Mucosa of descending colon (tissue), 3 donors: ENCODE measurements around the gene ADAM15. TPM values are rescaled to one million over a fixed set of nuclear protein-coding genes. Genes with fewer than 3 reads are reported as not detected.

ENCODE experiments used
- ATAC-seq: fragments of 200-7000 bp; cut with Tn5 transposase; one replicate; pipeline ENCODE4 v1.9.1; 2020; ENCODE audit warnings: mild to moderate bottlenecking, moderate library complexity
- DNase-seq, 3 donors: peaks; one replicate each; pipeline ENCODE4 v3.0.0-alpha.2; 2020
- H3K36me3 ChIP-seq: fragments of 200-600 bp; one replicate; pipeline ENCODE4 v1.8.0; 2021; ENCODE audit warnings: low read depth, mild to moderate bottlenecking
- H3K4me1 ChIP-seq: fragments of 200-600 bp; one replicate; pipeline ENCODE4 v1.8.0; 2021; ENCODE audit warnings: low read depth, mild to moderate bottlenecking
- H3K4me3 ChIP-seq: fragments of 200-600 bp; one replicate; pipeline ENCODE4 v1.8.0; 2021; ENCODE audit warnings: mild to moderate bottlenecking
- H3K9me3 ChIP-seq: fragments of 200-600 bp; one replicate; pipeline ENCODE4 v1.8.0; 2021; ENCODE audit warnings: mild to moderate bottlenecking
- intact Hi-C, 2 donors: fragments of 100-400 bp; cut with DNase I in 1 of 2; cut with micrococcal nuclease in 1 of 2; formaldehyde crosslinking; loops; one replicate each; pipeline versions ENCODE4 v1.11.0 to v1.11.1; 2022; cut with DNase I, micrococcal nuclease
- total RNA-seq, 3 donors: library from RNA; stranded (reverse); fragmentation: NEBNext Ultra II Directional in 2 of 3; extraction: Animal tissue kit (Norgen Biotek cat#: 25700) in 2 of 3; gene quantifications; one replicate each; pipeline versions ENCODE4 v1.2.1 to v1.2.4, GENCODE V29; 2021 to 2023
- TF ChIP-seq, protein P1 (sequence below): fragments of 200-600 bp; IDR thresholded peaks from one replicate; pipeline ENCODE4 v1.8.0; 2022; ENCODE audit warnings: antibody characterized with exemption, mild to moderate bottlenecking
- donor health status: DM: no; HTN: no; CAD: no; lungs with moderate emphysema.
- donor health status: DM: no; HTN: no; CAD: no.
- donor health status: DM: no; HTN: yes; CAD: no.

ADAM15 gene
- total RNA-seq, 3 donors from 2014 or later, result 71.8 to 148 (median 79.7) TPM

DNA sequence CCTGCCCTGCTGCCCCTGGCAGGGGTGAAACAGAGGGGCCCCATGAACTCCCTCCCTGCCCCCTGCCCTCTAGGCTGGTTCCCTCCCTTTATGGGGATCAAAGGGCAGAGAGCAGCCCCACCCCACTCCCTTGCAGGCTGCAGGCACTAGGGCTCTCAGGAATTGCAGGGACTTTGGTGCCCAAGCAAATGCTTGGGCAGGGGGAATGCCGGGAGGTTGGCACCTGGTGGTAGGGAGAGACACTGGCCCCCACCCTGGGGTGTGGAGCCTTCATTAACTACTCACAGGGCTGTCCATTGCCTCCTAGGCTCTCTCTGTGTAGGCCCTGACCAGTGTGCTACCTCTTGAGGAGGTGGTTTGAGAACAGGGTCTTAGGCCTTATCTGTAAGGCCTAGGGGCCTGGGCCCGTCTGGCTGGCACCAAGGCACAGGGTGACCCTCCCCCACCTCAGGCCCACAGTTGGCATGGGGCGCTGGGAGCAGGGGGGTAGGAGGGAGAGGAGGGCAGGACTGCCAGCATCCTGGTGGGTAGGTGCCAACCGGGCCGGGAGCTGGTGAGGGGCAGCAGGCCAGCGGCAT lies 43.8 kb upstream of the ADAM15 start:
- Histone ChIP-seq H3K9me3 (no peaks in the 10 kb centered on the region), H3K4me1 (peaks cover 73% of the 10 kb centered on the region), H3K4me3 (no peak overlapping the region), H3K36me3 (no peaks in the 10 kb centered on the region)
- intact Hi-C loops, result no loop called here
- DNase-seq (peak; percentile 86 to 90 (median 89)), ATAC-seq (peak; percentile 59)
- TF ChIP-seq, protein P1, sequence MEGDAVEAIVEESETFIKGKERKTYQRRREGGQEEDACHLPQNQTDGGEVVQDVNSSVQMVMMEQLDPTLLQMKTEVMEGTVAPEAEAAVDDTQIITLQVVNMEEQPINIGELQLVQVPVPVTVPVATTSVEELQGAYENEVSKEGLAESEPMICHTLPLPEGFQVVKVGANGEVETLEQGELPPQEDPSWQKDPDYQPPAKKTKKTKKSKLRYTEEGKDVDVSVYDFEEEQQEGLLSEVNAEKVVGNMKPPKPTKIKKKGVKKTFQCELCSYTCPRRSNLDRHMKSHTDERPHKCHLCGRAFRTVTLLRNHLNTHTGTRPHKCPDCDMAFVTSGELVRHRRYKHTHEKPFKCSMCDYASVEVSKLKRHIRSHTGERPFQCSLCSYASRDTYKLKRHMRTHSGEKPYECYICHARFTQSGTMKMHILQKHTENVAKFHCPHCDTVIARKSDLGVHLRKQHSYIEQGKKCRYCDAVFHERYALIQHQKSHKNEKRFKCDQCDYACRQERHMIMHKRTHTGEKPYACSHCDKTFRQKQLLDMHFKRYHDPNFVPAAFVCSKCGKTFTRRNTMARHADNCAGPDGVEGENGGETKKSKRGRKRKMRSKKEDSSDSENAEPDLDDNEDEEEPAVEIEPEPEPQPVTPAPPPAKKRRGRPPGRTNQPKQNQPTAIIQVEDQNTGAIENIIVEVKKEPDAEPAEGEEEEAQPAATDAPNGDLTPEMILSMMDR, result no peak

DNA sequence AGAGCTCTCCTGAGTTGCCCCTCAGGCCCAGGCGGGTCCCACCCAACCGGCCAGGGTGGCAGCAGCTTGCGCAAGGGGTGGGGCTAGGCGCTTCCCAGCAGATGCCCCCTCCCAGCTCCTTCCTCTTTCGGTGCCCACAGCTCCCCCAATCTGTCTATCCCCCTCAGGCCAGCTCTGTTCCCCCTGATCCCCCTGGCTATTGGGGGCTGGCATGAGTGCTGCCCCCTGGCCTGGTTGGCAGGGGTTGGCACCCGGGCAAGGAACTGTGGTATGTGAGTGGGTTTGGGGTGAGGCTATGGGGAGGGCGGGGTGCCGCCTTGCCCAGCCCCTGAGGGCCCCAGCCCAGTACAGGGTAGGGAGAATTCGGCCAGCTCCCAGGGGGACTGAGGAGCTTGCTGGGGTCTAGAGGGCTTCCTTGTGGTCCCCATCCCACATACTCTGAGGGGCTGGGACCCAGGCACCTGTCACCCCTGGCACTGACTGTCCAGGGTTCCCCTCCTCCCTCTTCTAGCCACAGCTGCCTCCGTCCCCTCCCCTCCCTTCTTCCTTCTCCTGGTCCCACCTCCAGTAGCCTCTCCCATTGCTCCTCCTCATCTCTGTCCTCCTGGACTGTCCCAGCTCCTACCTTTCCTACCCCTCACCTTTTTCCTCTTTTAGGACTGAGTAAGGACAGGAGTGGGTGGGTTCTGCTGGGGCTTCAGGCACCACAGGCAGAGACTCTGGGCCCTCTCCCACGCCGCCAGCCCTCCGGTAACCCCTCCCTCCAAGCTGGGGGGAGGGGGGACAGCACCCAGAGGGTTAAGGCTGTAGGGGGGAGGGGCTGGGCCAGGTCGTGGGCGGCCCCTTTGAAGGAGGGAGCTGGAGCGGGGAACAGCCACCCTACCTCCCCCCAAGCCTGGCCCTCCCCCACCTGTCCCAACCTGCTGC lies 42.8 kb upstream of the ADAM15 start:
- no peaks in the 10 kb centered on the region for H3K36me3 ChIP-seq
- peaks cover 81% of the 10 kb centered on the region for H3K4me1 ChIP-seq
- DNase-seq (peak; percentile 70 to 86 (median 76)), ATAC-seq (peak; percentile 49)
- TF ChIP-seq, protein P1, result no peak
- H3K9me3 ChIP-seq, result no peaks in the 10 kb centered on the region
- intact Hi-C loops, result no loop called here
- H3K4me3 ChIP-seq, result peak overlapping the region; percentile 5

- H3K9me3 ChIP-seq, result no peaks in the 10 kb centered on the region
- DNase-seq, result peak in 1 of 3 donors; percentile 60
- H3K36me3 ChIP-seq, result no peaks in the 10 kb centered on the region
- no peak for ATAC-seq
- peaks cover 81% of the 10 kb centered on the region for H3K4me1 ChIP-seq
- TF ChIP-seq, protein P1, result no peak
- no peak overlapping the region for H3K4me3 ChIP-seq
- intact Hi-C loops, result no loop called here
Observed at GRCh38 chr1:155009221-155009711, 41.9 kb upstream of the ADAM15 start.

GRCh38 chr1:155009742-155010141 lies 41.4 kb upstream of the ADAM15 start:
- TF ChIP-seq, protein P1, result no peak
- DNase-seq (no peak), ATAC-seq (no peak)
- Histone ChIP-seq H3K36me3 (no peaks in the 10 kb centered on the region), H3K4me1 (peaks cover 77% of the 10 kb centered on the region), H3K4me3 (no peak overlapping the region), H3K9me3 (no peaks in the 10 kb centered on the region)
- intact Hi-C loops, result loop anchor here in 1 of 2 donors (10.0 kb wide), 1 partner anchor 45 kb away; the partner anchor contains the start of gene PYGO2

GRCh38 chr1:155010211-155010918 lies 40.8 kb upstream of the ADAM15 start:
- Histone ChIP-seq H3K4me1 (peaks cover 72% of the 10 kb centered on the region), H3K36me3 (no peaks in the 10 kb centered on the region), H3K9me3 (no peaks in the 10 kb centered on the region), H3K4me3 (no peak overlapping the region)
- ATAC-seq (no peak), DNase-seq (peak; percentile 41 to 69 (median 53))
- intact Hi-C loops, result loop anchor here in 1 of 2 donors (10.0 kb wide), 1 partner anchor 46 kb away; the partner anchor contains the start of gene PYGO2
- TF ChIP-seq, protein P1, result no peak
